Esophagus (tissue), 2 donors: Measurements from ENCODE around the gene ELN. TPM values are rescaled to one million over a fixed set of nuclear protein-coding genes. Genes with fewer than 3 reads are reported as not detected.

Experiments used
- H3K27ac ChIP-seq, 2 donors: one replicate each; pipeline ENCODE4 v1.5.1; 2013; ENCODE audit warnings: low read depth in 2 of 2, mild to moderate bottlenecking in 2 of 2, inconsistent platforms in 1 of 2, low read length in 1 of 2, moderate library complexity in 1 of 2
- H3K27me3 ChIP-seq, 2 donors: one replicate each; pipeline ENCODE4 v1.6.1; 2013; ENCODE audit warnings: low read length in 2 of 2, control low read depth in 1 of 2, mild to moderate bottlenecking in 1 of 2; ENCODE audit not compliant: insufficient read depth in 2 of 2, control insufficient read depth in 1 of 2
- H3K36me3 ChIP-seq, 2 donors: one replicate each; pipeline ENCODE4 v1.6.1; 2013; ENCODE audit warnings: low read length in 1 of 2; ENCODE audit not compliant: control insufficient read depth in 2 of 2, insufficient read depth in 2 of 2
- H3K4me1 ChIP-seq, 2 donors: one replicate each; pipeline ENCODE4 v1.6.1; 2013; ENCODE audit warnings: low read length in 1 of 2; ENCODE audit not compliant: control insufficient read depth in 2 of 2, insufficient read depth in 2 of 2
- H3K4me3 ChIP-seq, 2 donors: one replicate each; pipeline ENCODE4 v1.5.1; 2013; ENCODE audit warnings: low read length in 2 of 2, mild to moderate bottlenecking in 2 of 2, low read depth in 1 of 2, moderate library complexity in 1 of 2
- H3K9me3 ChIP-seq, 2 donors: one replicate each; pipeline ENCODE4 v1.6.1; 2013; ENCODE audit warnings: mild to moderate bottlenecking in 2 of 2, low read depth in 1 of 2, low read length in 1 of 2, moderate library complexity in 1 of 2; ENCODE audit not compliant: control insufficient read depth in 2 of 2, insufficient read depth in 1 of 2
- WGBS, 2 donors: extraction: QIAGEN DNeasy Blood & Tissue Kit; methylation state at CpG; one replicate each; pipeline ENCODE4 v1.1.7; 2013; 5-methylcytosine and 5-hydroxymethylcytosine counted together
- polyA plus RNA-seq, 2 donors: library from polyadenylated mRNA; stranded (reverse); fragments of 200-250 nt; gene quantifications; one replicate each; pipeline ENCODE4 v1.2.3, GENCODE V29; 2013
- donor health status: healthy with polysubstance abuse.
- donor health status: Bipolar disorder and iron deficiency.

Gene ELN
- polyA plus RNA-seq, 2 donors = 12.6 to 25.7 TPM

DNA sequence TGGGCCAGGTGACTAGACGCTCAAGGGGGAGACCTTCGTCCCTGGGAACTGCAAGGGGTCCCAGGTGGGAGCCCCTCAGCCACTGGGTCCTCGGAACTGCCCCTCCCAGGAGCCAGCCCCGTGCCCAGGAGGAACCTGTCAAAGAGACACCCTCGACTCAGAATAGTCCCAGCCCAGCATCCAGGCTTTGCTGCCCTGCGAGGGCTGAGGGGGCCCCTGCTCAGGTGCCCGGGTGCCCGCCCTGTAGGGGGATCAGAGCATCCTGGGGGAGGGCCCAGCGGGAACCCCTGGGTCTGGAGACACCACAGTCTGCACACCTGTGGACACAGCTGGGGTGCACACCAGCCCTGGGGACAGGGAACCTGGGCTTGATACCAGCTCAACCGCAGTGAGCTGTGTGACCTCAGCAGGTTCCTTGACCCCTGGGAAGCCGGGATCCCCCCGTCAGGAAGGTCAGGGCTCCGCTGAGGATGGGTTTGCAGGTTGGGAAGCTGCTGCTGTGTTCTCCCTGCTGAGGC is 407 bp downstream of the ELN start:
- 6 to 10% methylated on average over 13 of the region's 13 CpGs for WGBS, 2 donors
- Histone ChIP-seq H3K27me3 (peaks cover 0 to 5% of the 10 kb centered on the region in 2 donors), H3K4me3 (peak overlapping the region; percentile 30 to 55), H3K36me3 (no peaks in the 10 kb centered on the region), H3K9me3 (no peaks in the 10 kb centered on the region), H3K4me1 (peaks cover under 1 to 20% of the 10 kb centered on the region in 2 donors), H3K27ac (peak overlapping the region; percentile 71 to 72)

- 13 to 22% methylated on average over 18 of the region's 18 CpGs for WGBS, 2 donors
- peak overlapping the region; percentile 30 to 55 for H3K4me3 ChIP-seq
- H3K27ac ChIP-seq = peak overlapping the region; percentile 32 to 62
- peaks cover 5 to 21% of the 10 kb centered on the region in 2 donors for H3K4me1 ChIP-seq
- no peaks in the 10 kb centered on the region for H3K36me3 ChIP-seq
- H3K9me3 ChIP-seq = no peaks in the 10 kb centered on the region
- peaks cover 0 to 5% of the 10 kb centered on the region in 2 donors for H3K27me3 ChIP-seq
Observed at GRCh38 chr7:74029089-74029785, 1.3 kb downstream of the ELN start.

GRCh38 chr7:74029991-74030415 is 2.0 kb downstream of the ELN start:
- Histone ChIP-seq H3K4me3 (peak overlapping the region; percentile 9 to 55), H3K36me3 (no peaks in the 10 kb centered on the region), H3K4me1 (peaks cover 5 to 21% of the 10 kb centered on the region in 2 donors), H3K27me3 (peaks cover 0 to 5% of the 10 kb centered on the region in 2 donors), H3K9me3 (no peaks in the 10 kb centered on the region), H3K27ac (peak overlapping the region; percentile 32 to 62)
- WGBS, 2 donors = 24% methylated on average over 8 of the region's 8 CpGs

DNA sequence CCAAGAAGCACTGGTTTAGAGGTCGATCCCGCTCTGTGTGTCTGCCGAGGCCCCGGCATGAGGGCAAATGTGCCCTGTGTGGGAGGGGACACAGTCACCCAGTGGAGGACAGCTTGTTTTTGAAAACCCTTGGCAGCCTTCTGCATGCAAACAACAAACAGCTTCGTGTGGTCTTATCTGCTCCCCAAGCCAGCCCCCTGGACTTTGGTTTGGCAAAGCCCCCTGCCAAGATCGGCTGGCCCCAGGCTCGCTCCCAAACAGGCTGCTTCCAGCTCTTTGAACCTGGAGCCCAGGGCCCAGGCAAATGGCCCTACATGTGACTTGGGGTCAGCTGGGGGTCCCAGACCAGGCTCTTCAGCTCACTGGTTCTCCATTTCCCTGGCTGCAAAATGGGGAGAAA is 2.9 kb downstream of the ELN start:
- Histone ChIP-seq H3K27ac (peak overlapping the region; percentile 11 to 43), H3K27me3 (peaks cover 0 to 5% of the 10 kb centered on the region in 2 donors), H3K36me3 (no peaks in the 10 kb centered on the region), H3K4me3 (no peak overlapping the region), H3K4me1 (peaks cover 5 to 21% of the 10 kb centered on the region in 2 donors), H3K9me3 (no peaks in the 10 kb centered on the region)
- WGBS, 2 donors = 56 to 58% methylated on average over 7 of the region's 7 CpGs

GRCh38 chr7:74031403-74032190 is 3.6 kb downstream of the ELN start:
- Histone ChIP-seq H3K4me1 (peaks cover 5 to 21% of the 10 kb centered on the region in 2 donors), H3K9me3 (no peaks in the 10 kb centered on the region), H3K27ac (peak overlapping the region; percentile 74), H3K27me3 (peaks cover 0 to 5% of the 10 kb centered on the region in 2 donors), H3K36me3 (no peaks in the 10 kb centered on the region), H3K4me3 (no peak overlapping the region)
- WGBS, 2 donors = 33 to 43% methylated on average over 5 of the region's 5 CpGs

DNA sequence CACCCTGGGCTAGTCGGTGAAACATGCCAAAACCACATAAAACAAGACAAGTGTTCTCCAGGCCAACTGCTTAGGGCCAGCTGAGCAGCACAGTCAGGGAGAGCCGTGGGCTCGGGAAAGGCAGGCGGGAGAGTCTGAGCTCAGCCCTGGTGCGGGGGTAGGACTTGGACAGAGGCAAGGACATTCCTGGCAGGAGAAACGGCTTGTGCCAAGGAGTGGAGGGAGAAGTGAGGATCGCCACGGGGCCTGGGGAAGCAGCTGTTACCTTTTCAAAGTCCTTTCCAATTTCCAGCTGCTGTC is 4.2 kb downstream of the ELN start:
- Histone ChIP-seq H3K36me3 (no peaks in the 10 kb centered on the region), H3K27ac (peak overlapping the region; percentile 66 to 74), H3K4me3 (no peak overlapping the region), H3K27me3 (peaks cover 0 to 5% of the 10 kb centered on the region in 2 donors), H3K4me1 (peaks cover 5 to 21% of the 10 kb centered on the region in 2 donors), H3K9me3 (no peaks in the 10 kb centered on the region)
- WGBS, 2 donors = 9 to 16% methylated on average over 8 of the region's 8 CpGs

DNA sequence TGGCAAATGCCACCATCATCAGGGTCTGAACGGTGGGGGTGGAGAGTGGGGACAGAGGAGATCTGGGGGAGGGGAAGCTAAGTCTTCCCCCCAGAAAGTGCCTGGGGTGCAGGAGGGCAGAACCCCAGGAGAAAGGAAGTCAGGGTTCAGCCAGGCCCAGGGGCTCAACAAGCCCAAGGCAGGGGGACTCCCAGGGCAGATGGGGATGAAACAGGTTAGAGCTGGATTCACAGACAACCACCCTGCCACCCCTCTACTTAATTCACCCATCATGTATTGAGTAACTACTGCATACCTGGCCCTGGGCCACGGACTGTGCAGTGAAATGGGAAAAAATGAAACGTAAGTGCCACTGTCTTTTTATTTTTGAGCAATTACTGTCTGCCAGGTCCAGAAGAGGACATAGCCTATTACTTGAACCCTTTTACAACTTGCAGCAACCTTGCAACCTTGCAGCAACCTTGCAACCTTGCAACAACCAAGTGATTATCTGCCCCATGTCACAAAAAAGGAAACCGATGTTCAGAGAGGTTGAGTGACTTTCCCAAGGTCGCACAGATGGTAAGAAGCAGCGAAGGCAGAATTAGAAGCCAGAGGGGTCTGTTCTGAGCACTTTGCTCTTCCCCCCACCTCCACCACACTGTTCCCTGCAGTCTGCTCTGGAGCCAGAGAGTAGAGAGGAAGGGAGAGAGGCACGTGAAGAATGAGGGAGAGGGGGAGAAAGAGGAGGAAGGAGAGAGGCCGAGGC is 4.8 kb downstream of the ELN start:
- peak overlapping the region; percentile 66 to 74 for H3K27ac ChIP-seq
- H3K4me1 ChIP-seq = peaks cover 5 to 25% of the 10 kb centered on the region in 2 donors

DNA sequence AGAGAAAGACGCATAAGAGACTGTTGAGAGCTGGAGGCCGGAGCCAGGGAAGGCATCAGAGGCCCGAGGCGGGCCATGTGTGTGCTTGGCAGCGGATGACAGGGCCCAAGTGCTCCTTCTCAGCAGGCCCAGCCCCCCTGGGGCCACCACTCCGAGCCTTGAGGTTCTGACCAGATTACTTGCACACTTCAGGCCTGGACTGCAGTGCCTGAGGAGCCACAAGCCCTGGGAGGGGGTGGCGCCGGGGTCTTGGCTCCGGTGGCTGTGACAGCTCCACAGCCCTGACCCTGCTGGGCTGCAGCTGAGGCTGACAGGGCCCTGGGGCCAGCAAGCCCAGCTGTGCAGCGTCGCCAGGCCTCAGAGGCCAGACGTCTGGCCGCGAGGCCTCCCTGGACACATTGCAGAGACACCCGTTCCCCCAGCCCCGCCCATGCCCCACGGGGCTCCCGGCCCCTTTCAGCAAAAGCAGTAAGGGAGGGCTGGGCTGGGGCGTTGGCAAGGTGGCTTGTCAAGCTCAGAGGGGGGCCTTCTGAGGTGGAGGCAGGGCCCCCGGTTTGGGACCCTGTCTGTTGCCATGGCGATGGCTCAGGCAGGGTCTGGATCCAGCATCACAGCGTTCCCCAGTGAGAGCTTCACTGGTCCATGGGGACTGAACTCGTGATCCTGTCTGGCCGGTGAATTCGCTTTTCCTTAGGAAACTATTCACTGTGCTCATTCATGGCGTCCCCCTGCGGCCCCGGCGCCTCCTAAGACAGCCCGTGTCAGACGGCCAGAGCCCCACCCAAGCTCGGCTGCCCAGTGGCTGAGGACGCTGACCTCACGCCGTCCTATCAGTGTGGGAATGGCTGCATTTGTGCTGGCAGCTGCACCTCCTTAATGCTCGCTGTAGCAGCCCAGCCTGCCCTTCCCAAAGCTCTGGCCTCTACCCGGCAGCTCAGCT is 5.7 kb downstream of the ELN start:
- Histone ChIP-seq H3K4me3 (no peak overlapping the region), H3K27me3 (peaks cover 0 to 5% of the 10 kb centered on the region in 2 donors), H3K36me3 (no peaks in the 10 kb centered on the region), H3K4me1 (peaks cover 5 to 32% of the 10 kb centered on the region in 2 donors), H3K9me3 (no peaks in the 10 kb centered on the region), H3K27ac (peak overlapping the region; percentile 66 to 74)
- 32 to 40% methylated on average over 35 to 37 of the region's 37 CpGs for WGBS, 2 donors

More for the DNA sequence above, 4.8 kb downstream of the ELN start:
- H3K4me3 ChIP-seq = no peak overlapping the region
- peaks cover 0 to 5% of the 10 kb centered on the region in 2 donors for H3K27me3 ChIP-seq
- 42 to 47% methylated on average over 8 of the region's 8 CpGs for WGBS, 2 donors
- no peaks in the 10 kb centered on the region for H3K9me3 ChIP-seq
- H3K36me3 ChIP-seq = no peaks in the 10 kb centered on the region
